Measurements from ENCODE around the gene NDUFC2. TPM values are rescaled to one million over a fixed set of nuclear protein-coding genes. Genes with fewer than 3 reads are reported as not detected.
"Not testable (repeated sequence)": the region's sequence is repeated elsewhere in the genome, so short reads cannot be mapped to it uniquely, and the experiment has no call there.

The NDUFC2 gene
- total RNA-seq, 1 donor from 2014 or later = 112 TPM

DNA sequence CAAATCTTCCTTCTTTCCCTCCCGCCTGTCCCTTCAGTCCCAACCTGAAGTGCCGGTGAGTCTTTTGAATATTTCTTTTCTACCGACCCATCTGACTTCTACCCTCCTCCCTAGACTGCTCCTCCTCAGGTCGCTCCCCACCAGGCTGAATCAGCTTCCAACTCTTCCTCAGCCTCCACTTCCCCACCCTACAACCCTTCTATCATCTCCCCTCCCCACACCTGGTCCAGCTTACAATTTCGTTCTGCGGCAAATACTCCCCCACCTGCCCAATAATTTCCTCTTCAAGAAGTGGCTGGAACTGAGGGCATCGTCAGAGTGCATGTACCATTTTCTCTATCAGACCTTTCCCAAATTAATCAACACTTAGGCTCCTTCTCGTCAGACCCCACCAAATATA is 2.5 kb upstream of the NDUFC2 start:
- Histone ChIP-seq H3K4me3 (no peak overlapping the region), H3K27ac (no peak overlapping the region), H3K36me3 (no peaks in the 10 kb centered on the region), H3K9me3 (no peaks in the 10 kb centered on the region), H3K4me1 (peaks cover 5 to 19% of the 10 kb centered on the region in 2 donors), H3K27me3 (no peaks in the 10 kb centered on the region)
- intact Hi-C loops (cut with DNase I) = no loop called here
- DNase-seq (ENCODE audit: low spot score in 2 of 2) = no peak
- TF ChIP-seq, protein P1, sequence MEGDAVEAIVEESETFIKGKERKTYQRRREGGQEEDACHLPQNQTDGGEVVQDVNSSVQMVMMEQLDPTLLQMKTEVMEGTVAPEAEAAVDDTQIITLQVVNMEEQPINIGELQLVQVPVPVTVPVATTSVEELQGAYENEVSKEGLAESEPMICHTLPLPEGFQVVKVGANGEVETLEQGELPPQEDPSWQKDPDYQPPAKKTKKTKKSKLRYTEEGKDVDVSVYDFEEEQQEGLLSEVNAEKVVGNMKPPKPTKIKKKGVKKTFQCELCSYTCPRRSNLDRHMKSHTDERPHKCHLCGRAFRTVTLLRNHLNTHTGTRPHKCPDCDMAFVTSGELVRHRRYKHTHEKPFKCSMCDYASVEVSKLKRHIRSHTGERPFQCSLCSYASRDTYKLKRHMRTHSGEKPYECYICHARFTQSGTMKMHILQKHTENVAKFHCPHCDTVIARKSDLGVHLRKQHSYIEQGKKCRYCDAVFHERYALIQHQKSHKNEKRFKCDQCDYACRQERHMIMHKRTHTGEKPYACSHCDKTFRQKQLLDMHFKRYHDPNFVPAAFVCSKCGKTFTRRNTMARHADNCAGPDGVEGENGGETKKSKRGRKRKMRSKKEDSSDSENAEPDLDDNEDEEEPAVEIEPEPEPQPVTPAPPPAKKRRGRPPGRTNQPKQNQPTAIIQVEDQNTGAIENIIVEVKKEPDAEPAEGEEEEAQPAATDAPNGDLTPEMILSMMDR (IDR thresholded peaks at IDR 0.05) = no peak

GRCh38 chr11:78081583-78081982 is 1.9 kb upstream of the NDUFC2 start:
- Histone ChIP-seq H3K9me3 (no peaks in the 10 kb centered on the region), H3K27me3 (no peaks in the 10 kb centered on the region), H3K4me3 (no peak overlapping the region), H3K4me1 (peaks cover 9 to 25% of the 10 kb centered on the region in 2 donors), H3K36me3 (no peaks in the 10 kb centered on the region), H3K27ac (no peak overlapping the region)
- TF ChIP-seq, protein P1 (IDR thresholded peaks at IDR 0.05) = no peak
- DNase-seq (ENCODE audit: low spot score in 2 of 2) = no peak
- intact Hi-C loops (cut with DNase I) = no loop called here

GRCh38 chr11:78080818-78081495 is 1.3 kb upstream of the NDUFC2 start:
- Histone ChIP-seq H3K9me3 (no peaks in the 10 kb centered on the region), H3K36me3 (no peaks in the 10 kb centered on the region), H3K4me1 (peaks cover 10 to 28% of the 10 kb centered on the region in 2 donors), H3K27ac (peak overlapping the region in 1 of 2 donors; percentile 86), H3K4me3 (no peak overlapping the region), H3K27me3 (no peaks in the 10 kb centered on the region)
- intact Hi-C loops (cut with DNase I) = no loop called here
- TF ChIP-seq, protein P1 (IDR thresholded peaks at IDR 0.05) = no peak
- DNase-seq (ENCODE audit: low spot score in 2 of 2) = no peak

DNA sequence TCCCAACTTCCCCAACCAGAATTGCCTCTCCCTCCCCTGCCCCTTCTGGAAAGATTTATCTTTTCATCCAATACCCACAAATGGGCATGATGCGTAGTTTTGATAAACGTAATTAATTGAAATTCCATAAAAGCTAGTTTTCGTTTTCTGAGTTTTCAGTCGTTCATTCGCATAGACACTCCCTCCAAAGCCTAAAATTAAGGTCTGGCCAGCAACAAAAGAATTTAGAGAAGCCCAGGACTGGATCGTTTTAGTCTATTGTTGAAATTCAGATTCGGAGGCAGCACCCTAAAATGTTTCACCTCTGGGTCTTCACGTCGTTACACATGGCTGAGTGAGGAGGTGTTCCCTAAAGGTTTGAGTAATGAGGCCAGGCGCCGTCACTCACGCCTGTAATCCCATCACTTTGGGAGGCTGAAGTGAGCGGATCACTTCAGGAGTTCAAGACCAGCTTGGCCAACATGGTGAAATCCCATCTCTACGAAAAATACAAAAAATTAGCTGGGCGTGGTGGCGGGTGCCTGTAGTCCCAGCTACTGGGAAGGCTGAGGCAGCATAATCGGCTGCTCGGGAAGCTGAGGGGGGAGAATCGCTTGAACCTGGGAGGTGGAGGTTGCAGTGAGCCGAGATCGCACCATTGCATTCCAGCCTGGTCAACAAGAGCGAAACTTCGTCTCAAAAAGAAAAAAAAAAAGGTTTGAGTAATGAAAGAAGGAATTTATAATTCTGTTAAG is 589 bp upstream of the NDUFC2 start:
- H3K27me3 ChIP-seq = no peaks in the 10 kb centered on the region
- TF ChIP-seq, protein P1 (IDR thresholded peaks at IDR 0.05) = no peak
- no peaks in the 10 kb centered on the region for H3K9me3 ChIP-seq
- peaks cover 10 to 28% of the 10 kb centered on the region in 2 donors for H3K4me1 ChIP-seq
- peak overlapping the region; percentile 85 to 86 for H3K4me3 ChIP-seq
- H3K36me3 ChIP-seq = no peaks in the 10 kb centered on the region
- intact Hi-C loops (cut with DNase I) = no loop called here
- no peak for DNase-seq (ENCODE audit: low spot score in 2 of 2)
- H3K27ac ChIP-seq = peak overlapping the region; percentile 85 to 86

DNA sequence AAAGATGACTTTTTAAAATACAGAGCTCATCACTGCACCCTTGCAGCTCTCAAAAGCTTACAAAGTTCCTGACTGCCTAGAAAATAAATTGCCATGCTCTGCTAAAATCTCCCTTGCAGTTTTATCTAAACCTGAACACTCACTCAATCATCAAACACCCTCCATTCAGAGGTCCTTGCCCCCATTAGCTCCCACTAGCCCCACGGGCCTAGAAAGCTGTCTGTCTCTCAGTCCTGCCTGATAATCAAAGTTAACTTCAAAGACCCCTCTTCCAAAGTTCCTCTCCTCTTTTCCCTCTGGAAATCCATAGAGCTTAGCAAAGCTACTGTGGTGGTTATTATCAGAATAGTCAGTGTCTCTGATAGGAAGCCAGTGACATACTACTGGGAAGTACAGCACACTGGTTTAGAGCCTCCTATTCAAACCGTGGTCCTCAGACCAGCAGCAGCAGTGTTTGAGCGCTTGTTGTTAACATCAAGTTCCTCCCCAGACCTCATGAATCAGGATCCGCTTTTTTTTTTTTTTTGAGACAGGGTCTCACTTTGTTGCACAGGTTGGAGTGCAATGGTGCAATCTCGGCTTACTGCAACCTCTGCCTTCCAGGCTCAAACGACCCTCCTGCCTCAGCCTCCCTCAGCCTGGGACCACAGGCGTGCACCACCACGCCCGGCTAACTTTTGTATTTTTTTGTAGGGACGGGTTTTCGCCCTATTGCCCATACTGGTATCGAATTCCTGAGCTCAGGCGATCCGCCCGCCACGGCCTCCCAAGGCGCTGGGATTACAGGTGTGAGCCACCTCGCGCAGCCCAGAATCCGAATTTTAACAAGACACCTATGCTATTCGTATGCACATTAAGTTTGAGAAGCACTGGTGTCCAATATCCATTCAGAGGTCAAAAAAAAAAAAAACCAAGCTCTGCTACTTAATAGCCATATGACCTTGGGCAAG is 1.2 kb downstream of the NDUFC2 start:
- intact Hi-C loops (cut with DNase I) = loop anchor here (5.0 kb wide), 1 partner anchor 344 kb away; no protein-coding TSS in a partner anchor
- H3K27me3 ChIP-seq = no peaks in the 10 kb centered on the region
- H3K4me1 ChIP-seq = peaks cover 10 to 28% of the 10 kb centered on the region in 2 donors
- no peak for DNase-seq (ENCODE audit: low spot score in 2 of 2)
- H3K4me3 ChIP-seq = peak overlapping the region; percentile 85 to 86
- TF ChIP-seq, protein P1 (IDR thresholded peaks at IDR 0.05) = no peak
- H3K9me3 ChIP-seq = no peaks in the 10 kb centered on the region
- peak overlapping the region in 1 of 2 donors; percentile 86 for H3K27ac ChIP-seq
- H3K36me3 ChIP-seq = no peaks in the 10 kb centered on the region

GRCh38 chr11:78077592-78077991 is 2.1 kb downstream of the NDUFC2 start:
- intact Hi-C loops (cut with DNase I) = loop anchor here (5.0 kb wide), 1 partner anchor 345 kb away; no protein-coding TSS in a partner anchor
- not testable (repeated sequence) for H3K27ac ChIP-seq; DNase-seq (ENCODE audit: low spot score in 2 of 2); H3K36me3 ChIP-seq; H3K9me3 ChIP-seq; H3K27me3 ChIP-seq
- Histone ChIP-seq H3K4me1 (peaks cover 10 to 28% of the 10 kb centered on the region in 2 donors), H3K4me3 (peak overlapping the region; percentile 85 to 86)
